KMS-11 (cell line): ENCODE measurements around the gene EVPLL.
"Not testable (repeated sequence)": the region's sequence is repeated elsewhere in the genome, so short reads cannot be mapped to it uniquely, and the experiment has no call there.

ENCODE experiments used
- H2AFZ ChIP-seq: fragments of 200-600 bp; sonication (generic); 2 replicates; pipeline ENCODE4 v1.6.1; 2016; ENCODE audit warnings: antibody characterized with exemption, mixed run types, low read depth
- H3K27ac ChIP-seq: fragments of 200-600 bp; sonication (generic); 2 replicates; pipeline ENCODE4 v1.6.1; 2016; ENCODE audit warnings: mild to moderate bottlenecking, mixed run types
- H3K27me3 ChIP-seq: fragments of 200-600 bp; sonication (generic); 2 replicates; pipeline ENCODE4 v1.6.1; 2017; ENCODE audit warnings: mild to moderate bottlenecking, low read depth, mixed run types, moderate library complexity; ENCODE audit not compliant: insufficient read depth
- H3K36me3 ChIP-seq: fragments of 200-600 bp; sonication (generic); 2 replicates; pipeline ENCODE4 v1.6.1; 2017; ENCODE audit warnings: mild to moderate bottlenecking, mixed run types; ENCODE audit not compliant: insufficient read depth
- H3K4me1 ChIP-seq: fragments of 200-600 bp; sonication (generic); 2 replicates; pipeline ENCODE4 v1.6.1; 2016; ENCODE audit warnings: mild to moderate bottlenecking, low read depth, mixed run types; ENCODE audit not compliant: poor library complexity, severe bottlenecking
- H3K4me2 ChIP-seq: fragments of 200-600 bp; sonication (generic); 2 replicates; pipeline ENCODE4 v1.7.0; 2016; ENCODE audit warnings: mild to moderate bottlenecking, mixed run types
- H3K4me3 ChIP-seq: fragments of 200-600 bp; sonication (generic); IDR thresholded peaks from 2 replicates; pipeline ENCODE4 v1.6.1; 2017; ENCODE audit warnings: low read depth, low read length, mixed read lengths; ENCODE audit not compliant: insufficient read depth
- H3K79me2 ChIP-seq: fragments of 200-600 bp; sonication (generic); 2 replicates; pipeline ENCODE4 v1.6.1; 2016; ENCODE audit warnings: low read depth, mixed run types; ENCODE audit not compliant: insufficient read depth
- H3K9ac ChIP-seq: fragments of 200-600 bp; sonication (generic); 2 replicates; pipeline ENCODE4 v1.6.1; 2016; ENCODE audit warnings: mild to moderate bottlenecking, mixed run types
- H4K20me1 ChIP-seq: fragments of 200-600 bp; sonication (generic); 2 replicates; pipeline ENCODE4 v1.6.1; 2016; ENCODE audit warnings: mild to moderate bottlenecking, mixed run types; ENCODE audit not compliant: insufficient read depth

The EVPLL gene

GRCh38 chr17:18423015-18423414 is 45.4 kb downstream of the EVPLL start:
- not testable (repeated sequence) for H3K36me3 ChIP-seq, H3K79me2 ChIP-seq, H3K4me3 ChIP-seq, H3K9ac ChIP-seq, H4K20me1 ChIP-seq, H3K27ac ChIP-seq, H3K4me1 ChIP-seq, H3K27me3 ChIP-seq, H3K4me2 ChIP-seq, H2AFZ ChIP-seq

GRCh38 chr17:18425593-18425992 is 48.0 kb downstream of the EVPLL start:
- not testable (repeated sequence) for H3K79me2 ChIP-seq

DNA sequence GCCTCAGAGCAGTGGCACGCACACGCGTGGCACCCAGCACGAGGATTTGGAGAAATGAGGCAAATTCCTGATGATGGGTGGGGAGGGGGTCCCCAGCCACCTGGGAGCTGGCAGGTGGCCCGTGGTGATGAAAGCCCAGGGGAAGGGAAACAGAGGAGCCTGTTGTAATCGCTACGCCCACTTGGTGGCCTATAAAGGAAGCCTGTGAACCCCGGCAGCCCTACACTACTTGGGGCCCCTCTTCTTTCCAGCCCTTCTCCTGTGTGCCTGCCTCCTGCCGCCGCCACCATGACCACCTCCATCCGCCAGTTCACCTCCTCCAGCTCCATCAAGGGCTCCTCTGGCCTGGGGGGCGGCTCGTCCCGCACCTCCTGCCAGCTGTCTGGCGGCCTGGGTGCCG is 49.1 kb downstream of the EVPLL start:
- not testable (repeated sequence) for H3K27ac ChIP-seq, H3K9ac ChIP-seq, H3K4me3 ChIP-seq, H3K4me2 ChIP-seq, H4K20me1 ChIP-seq, H3K27me3 ChIP-seq, H3K79me2 ChIP-seq, H3K36me3 ChIP-seq, H3K4me1 ChIP-seq, H2AFZ ChIP-seq

More at GRCh38 chr17:18425593-18425992, 48.0 kb downstream of the EVPLL start:
- not testable (repeated sequence) for H3K4me3 ChIP-seq, H4K20me1 ChIP-seq, H3K4me1 ChIP-seq, H3K4me2 ChIP-seq, H3K27me3 ChIP-seq, H2AFZ ChIP-seq, H3K27ac ChIP-seq, H3K9ac ChIP-seq, H3K36me3 ChIP-seq

DNA sequence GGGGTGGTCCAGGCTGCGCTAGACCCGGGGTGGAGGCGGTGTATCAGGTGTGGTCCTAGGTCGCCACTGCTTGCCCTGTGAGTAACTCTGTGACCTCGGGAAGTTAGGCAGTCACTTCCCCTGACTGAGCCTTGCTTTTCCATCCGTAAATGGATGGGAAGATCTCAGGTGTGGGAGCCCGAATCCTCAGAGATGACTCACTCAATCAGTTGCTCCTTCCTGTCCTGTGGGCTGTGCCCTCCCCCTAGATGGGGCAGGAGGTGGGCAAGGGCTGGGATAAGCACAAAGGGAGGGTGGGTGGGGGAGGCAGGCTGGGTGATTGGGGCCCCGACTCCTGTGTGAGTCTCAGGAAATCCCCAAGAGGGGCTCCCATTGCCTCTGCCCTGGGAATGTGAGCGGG is 54.6 kb downstream of the EVPLL start:
- H3K4me1 ChIP-seq, H4K20me1 ChIP-seq, H3K27ac ChIP-seq, H2AFZ ChIP-seq, H3K4me2 ChIP-seq, H3K27me3 ChIP-seq, H3K79me2 ChIP-seq, H3K9ac ChIP-seq, H3K4me3 ChIP-seq, H3K36me3 ChIP-seq: not testable (repeated sequence)
